G401.6 (cell line): Measurements from ENCODE around the gene EMD.
A peak's percentile ranks its signal among the peaks of the same experiment; 100 is the strongest.

Experiments used
- FAIRE-seq: peaks from 2 replicates; lab custom pipeline; 2012; peaks lifted over from hg19 to GRCh38; lab: Jason Lieb, UNC

The EMD gene

GRCh38 chrX:154378799-154379568 lies at the start of gene EMD:
Gene EMD, plus strand, starts transcription at chrX:154379295. Its CDS starts 190 bp downstream, at chrX:154379485.
- FAIRE-seq, result peak; percentile 99

- FAIRE-seq, result no peak
Observed at GRCh38 chrX:154332561-154332960, 46.5 kb upstream of the EMD start.

- FAIRE-seq, result no peak
Observed at GRCh38 chrX:154333116-154333515, 46.0 kb upstream of the EMD start.

DNA sequence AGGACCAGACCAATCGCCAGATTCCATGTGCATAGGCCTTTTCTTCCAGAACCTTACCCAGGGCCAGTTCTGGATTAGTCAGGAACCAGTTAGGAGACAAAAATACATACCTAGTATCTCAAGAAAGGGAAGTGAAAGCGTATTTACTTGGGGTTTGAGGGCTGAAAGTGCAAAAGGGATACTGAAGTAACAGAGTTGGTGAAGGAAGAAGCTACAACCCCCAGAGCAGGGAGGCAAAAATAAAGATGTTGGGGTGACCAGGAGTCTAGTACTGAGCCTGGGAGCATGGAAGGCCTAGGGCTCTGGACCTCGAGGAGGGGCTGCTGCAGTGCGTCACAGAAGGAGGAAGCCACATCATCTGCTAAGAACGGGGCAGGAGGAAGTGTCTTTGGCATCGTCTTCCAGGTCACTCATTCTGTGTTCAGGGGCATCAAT lies 45.2 kb upstream of the EMD start:
- no peak for FAIRE-seq

GRCh38 chrX:154334496-154334895 lies 44.6 kb upstream of the EMD start:
- no peak for FAIRE-seq

GRCh38 chrX:154341399-154342298 lies 37.4 kb upstream of the EMD start:
- FAIRE-seq, result peak; percentile 96

DNA sequence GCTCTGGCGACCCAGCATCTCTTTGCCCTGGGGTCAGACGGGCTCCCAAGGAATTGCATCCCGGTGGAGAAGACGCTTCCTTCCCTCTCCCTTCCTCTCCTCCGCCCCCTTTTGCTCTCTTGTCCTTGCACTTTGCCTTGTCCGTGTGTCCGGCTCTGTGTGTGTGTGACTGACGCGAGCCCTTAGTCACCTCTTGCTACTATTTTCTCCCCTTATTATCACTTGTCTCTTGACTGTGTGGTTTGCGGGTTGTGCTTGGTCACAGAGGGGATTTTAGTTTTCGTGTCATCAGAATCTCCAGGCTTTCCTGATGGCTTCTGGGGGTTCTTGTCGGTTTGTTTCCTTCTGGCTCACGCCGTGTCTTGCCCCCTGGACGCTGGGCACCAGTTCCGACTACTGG lies 36.0 kb upstream of the EMD start:
- FAIRE-seq, result peak; percentile 23

DNA sequence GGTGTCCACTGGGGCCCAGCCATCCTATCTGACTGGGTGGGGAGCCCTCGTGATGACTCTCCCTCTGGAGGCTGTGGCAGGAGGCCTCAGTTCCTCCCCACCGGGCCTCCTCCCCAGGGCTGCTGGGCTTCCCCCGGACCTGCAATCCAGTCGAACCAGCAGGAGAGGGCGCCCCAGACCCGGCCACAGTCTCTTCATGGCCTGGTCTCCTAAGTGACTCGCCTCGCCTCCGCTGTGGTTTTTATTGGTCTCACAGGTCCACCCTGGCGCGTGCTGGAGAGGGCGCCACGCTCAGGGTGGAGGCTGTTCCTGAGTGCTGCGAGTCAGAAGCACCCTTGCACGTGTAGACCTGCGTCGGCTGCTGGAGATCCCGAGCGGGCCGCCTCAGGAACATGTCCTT lies 35.5 kb upstream of the EMD start:
- FAIRE-seq, result peak; percentile 98

- FAIRE-seq, result no peak
Observed at GRCh38 chrX:154348114-154348531, 31.0 kb upstream of the EMD start.

- peak; percentile 79 for FAIRE-seq
Observed at GRCh38 chrX:154348646-154349358, 30.3 kb upstream of the EMD start.

DNA sequence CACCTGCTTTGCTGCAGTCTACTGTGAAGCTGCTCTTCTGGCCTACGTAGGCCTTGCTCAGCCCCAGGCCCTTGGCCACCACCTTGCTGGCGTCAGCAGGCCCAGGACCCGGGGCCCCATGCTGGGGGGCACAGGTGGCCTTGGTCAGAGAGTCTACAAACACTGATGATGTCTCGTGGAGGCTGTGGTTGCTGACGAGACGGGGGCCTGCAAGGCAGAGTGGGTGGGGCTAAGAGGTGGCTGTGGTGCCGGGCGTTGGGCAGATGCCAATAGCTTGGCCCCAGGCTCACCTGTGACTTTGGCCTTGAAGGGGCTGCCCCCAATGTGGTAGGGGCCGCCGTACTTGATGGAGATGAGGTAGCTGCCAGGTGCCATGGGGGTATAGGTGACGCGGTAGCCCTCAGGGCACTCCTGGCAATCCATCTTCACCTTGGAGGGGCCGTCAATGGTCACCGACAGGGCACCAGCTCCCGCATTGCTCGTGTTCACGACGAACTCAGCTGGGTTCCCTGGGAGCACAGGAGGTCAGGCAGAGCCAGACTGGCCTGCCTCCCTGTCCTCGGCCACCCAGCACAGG lies 29.6 kb upstream of the EMD start:
- no peak for FAIRE-seq

- FAIRE-seq, result no peak
Observed at GRCh38 chrX:154349979-154350378, 29.1 kb upstream of the EMD start.

DNA sequence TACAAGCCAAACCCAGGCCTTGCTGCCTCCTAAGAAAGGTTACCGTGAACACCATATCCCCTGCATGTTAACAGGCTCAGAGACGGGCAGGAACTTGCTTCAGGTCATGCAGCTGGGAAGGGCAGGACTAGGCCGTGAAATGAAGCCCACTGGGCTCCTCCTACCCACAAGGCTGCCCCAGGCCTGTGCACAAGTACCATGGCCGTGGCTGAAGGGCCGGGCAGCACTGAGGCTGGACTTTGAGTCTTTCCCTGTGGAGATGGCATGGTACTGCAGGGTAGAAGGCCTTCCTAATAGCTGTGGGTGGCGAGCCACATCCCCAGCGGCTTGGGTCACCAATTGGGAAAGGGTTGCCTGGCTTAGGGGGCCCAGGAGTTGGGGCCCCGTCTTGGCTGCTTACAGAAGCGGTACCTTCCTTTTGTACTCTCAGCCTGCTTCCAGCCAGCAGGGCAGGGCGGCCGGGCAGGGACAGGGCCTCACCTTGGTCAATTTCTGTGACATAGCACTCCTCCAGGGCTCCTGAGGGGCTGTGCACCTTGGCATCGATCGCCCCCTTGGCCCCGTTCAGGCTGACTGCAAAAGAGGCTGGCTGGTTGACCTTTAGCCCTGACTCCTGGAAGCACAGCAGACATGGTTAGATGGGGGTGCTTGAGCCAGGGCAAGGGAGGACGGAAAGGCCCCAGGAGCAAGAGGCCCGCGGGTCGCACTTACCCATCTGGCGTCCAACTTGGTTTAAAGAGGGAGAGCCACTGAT lies 28.5 kb upstream of the EMD start:
- FAIRE-seq, result peak; percentile 30

DNA sequence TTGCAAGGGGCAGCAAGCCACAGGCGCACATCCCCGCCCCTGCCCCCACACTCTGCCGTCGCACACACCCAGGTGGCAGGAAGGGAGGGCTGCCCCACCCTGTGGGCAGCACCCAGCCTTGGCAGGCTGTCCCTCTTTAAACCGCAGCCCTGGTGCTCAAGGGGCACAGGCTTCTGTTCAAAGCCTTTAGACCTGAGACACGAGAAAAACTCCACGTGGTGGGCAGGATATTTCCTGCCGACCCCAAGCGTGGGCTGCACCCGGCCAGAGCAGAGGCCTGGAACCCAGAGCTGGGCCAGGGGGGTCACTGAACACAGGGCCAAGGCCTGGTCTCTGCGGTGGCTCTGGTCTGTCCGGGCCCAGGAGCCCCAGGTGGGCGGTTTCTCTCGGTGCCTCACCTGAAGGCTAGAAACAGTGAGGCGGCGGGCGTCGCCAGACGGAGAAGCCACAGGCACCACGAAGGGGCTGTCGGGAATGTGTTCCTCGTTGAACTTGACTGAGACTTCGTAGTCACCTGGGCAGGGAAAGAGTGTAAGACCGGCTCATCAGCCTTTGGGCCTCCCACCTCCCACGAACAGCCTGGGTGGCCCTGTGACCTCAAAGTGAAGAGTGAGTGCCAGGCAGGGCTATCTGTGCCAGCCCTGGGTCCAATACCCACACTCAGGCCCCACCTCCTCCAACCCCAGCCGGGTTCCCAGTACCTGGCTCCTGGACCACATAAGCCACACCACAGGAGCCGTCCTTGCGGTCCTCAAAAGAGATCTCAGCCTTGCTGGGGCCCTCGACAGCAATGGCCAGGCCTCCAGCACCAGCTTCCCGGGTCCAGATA lies 27.7 kb upstream of the EMD start:
- no peak for FAIRE-seq

- no peak for FAIRE-seq
Observed at GRCh38 chrX:154352012-154352401, 27.1 kb upstream of the EMD start.

DNA sequence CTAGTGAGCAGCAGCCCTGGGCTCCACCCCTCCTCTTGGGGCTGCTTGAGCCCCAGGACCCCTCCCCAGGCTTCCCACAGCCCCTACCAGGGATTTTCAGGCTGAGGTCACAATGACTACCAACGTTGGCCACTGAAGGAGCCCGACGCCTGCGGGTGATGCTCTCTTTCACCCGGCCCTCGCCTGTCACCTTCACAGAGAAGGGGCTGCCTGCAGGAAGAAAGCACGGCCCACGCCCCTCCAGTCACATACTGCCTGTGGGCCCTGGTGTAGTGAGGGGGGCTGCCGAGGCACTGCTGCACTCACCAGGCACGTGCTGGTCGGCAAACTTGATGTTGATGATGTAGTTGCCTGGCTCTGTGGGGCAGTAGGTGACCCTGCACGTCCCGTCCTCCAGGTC lies 26.6 kb upstream of the EMD start:
- FAIRE-seq, result no peak

GRCh38 chrX:154353172-154353843 lies 25.8 kb upstream of the EMD start:
- no peak for FAIRE-seq

- no peak for FAIRE-seq
Observed at GRCh38 chrX:154354013-154354412, 25.1 kb upstream of the EMD start.

DNA sequence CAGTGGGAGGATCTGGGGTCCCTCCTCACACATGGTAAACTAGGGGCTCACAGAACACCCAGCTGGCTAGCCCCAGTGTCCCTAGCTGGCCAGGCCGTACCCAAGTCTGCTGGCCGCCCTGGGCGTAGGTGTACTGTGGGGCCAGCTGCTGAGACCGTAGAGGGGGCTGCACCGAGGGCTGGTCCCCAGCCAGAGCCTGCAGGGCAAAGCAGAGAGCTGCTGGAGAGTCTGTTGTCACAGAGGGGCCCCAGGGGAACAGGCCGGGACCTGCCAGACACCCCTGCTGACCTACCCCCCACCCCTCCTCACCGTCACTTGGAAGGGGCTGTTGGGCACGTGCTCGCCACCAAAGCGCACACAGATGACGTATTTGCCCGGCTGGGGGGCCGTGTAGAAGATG lies 24.6 kb upstream of the EMD start:
- FAIRE-seq, result no peak
